AG10803 (cell line): ENCODE measurements around the gene TNFRSF4.

ENCODE experiments used
- DNase-seq: peaks from one replicate; pipeline ENCODE4 v3.0.0; 2010; ENCODE audit warnings: low read depth
- H3K4me3 ChIP-seq: 2 replicates; pipeline ENCODE4 v1.5.1; 2011; ENCODE audit warnings: mild to moderate bottlenecking, low read length, control low read depth
- TF ChIP-seq, protein P1 (sequence below): conservative IDR thresholded peaks from 2 replicates; pipeline ENCODE4 v1.5.1; 2011; ENCODE audit warnings: mild to moderate bottlenecking, low read length, control low read depth, inconsistent platforms

The TNFRSF4 gene

DNA sequence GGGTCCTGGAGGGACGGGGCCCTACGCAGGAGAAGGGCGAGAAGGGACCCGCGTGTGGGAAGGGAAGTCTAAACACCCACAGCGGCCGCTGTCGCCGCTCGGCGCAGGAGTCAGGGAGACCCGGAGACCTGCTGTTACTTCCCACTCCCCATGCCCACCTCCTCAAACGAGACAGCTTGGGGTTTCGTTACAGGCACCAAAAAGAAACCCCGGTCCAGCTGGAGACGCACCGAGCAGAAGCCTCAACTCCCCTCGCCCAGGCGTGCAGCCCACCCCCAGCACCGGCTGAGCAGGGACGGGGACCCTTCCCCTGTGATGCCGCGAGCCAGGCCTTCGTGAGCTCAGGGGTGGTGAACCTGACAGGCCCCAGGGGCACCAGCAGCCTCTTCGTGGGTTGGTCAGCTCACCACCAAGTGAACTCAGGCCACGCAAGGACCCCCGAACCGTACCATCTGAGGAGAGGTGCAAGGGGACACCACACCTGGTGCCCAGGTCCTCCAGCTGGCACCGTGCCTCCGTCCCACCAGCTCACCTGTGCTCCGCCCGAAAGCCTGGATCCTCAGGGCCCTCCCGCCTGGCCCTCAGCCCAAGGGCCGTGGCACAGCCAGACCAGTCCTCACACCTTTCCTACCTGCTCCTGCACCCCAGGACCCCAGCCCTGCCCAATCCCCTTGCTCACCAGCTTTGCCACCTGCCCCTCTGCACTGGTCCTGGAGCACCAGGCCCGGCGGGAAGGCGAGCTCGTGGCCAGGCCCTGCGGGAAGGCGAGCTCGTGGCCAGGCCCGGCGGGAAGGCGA is 12.8 kb upstream of the TNFRSF4 start:
- TF ChIP-seq, protein P1, sequence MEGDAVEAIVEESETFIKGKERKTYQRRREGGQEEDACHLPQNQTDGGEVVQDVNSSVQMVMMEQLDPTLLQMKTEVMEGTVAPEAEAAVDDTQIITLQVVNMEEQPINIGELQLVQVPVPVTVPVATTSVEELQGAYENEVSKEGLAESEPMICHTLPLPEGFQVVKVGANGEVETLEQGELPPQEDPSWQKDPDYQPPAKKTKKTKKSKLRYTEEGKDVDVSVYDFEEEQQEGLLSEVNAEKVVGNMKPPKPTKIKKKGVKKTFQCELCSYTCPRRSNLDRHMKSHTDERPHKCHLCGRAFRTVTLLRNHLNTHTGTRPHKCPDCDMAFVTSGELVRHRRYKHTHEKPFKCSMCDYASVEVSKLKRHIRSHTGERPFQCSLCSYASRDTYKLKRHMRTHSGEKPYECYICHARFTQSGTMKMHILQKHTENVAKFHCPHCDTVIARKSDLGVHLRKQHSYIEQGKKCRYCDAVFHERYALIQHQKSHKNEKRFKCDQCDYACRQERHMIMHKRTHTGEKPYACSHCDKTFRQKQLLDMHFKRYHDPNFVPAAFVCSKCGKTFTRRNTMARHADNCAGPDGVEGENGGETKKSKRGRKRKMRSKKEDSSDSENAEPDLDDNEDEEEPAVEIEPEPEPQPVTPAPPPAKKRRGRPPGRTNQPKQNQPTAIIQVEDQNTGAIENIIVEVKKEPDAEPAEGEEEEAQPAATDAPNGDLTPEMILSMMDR = no peak
- no peak for DNase-seq
- H3K4me3 ChIP-seq = no peak overlapping the region

DNA sequence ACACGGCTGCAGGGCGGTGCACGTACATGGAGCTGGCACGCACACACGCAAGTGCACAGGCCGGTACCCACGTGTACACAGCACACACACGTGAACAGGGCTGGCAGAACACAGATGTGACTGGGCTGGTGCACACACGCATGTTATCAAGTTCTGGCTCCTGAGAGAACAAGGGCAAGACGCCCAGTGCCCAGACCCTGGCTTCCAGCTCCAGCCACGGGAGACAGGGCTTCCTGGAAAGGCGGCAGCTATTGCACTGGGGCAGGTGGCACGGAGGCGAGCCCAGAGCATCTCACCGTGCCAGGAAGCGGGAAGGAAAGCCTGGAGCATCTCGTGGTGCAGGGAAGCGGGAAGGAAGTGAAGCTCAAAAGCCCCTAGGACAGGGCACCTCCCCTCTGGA is 12.0 kb upstream of the TNFRSF4 start:
- DNase-seq = no peak
- H3K4me3 ChIP-seq = no peak overlapping the region
- TF ChIP-seq, protein P1 = no peak

DNA sequence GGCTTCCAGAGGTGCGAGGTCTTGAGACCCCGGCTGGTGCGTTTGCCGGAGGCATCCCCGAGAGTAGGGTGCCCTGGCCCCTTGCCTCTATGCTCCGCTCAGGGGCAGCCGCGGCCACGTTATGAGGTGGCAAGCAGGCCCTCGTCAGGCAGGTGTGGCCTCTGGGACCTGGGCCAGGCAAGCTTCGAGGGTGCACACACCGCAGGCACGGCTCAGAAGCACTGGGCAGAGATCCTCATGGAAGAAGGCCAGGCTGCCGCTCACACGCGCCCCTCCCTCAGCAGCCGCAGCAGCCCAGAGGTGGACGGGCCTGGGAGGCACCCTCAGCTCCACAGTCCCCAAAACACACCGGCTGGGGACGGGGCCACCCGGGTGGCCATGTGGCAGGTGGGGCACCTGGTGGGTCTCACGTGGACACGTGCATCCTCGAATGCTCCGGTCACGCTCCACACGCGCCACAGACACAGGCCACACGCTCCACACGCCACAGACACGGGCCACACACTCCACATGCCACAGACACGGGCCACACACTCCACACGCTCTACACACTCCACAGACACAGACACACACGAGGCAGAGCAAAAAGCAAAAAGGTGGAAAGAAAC is 11.4 kb upstream of the TNFRSF4 start:
- TF ChIP-seq, protein P1 = no peak
- no peak overlapping the region for H3K4me3 ChIP-seq
- DNase-seq = no peak

DNA sequence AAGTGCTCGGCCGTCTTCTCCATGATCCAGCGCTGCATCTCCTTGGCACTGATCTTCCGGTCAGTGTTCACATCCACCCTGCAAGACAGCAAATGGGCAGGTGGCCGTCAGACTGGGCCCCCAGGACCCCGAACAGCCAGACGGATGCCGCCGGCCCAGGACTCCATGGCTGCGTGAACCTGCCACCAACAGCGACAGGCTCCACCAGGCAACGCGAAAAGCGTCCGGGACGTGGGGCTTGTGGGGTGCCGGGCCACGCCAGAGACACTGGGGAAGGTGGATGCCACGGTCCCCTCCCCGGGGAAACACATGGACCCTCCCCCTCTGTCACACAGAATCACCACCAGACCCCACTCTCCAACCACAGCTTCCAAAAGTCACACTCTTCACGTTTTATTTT is 9.9 kb upstream of the TNFRSF4 start:
- H3K4me3 ChIP-seq = no peak overlapping the region
- DNase-seq = no peak
- TF ChIP-seq, protein P1 = no peak

DNA sequence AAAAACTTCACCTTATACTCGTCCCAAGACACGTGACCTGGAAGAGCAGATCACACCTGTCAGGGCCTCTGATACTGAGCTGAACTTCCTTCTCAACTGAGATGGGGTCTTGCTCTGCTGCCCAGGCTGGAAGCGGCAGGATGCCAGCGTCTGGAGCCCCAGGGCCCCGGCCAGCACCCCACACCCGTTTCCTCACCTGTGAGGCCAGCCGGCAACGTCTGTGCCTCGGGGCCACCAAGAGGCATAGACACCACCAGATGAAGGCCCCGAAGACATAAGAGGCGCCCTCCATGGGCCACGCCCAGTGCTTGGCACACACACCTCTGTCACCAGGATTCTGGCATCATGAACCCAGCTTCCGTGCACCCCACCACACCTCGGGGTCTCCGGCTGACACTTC is 9.4 kb upstream of the TNFRSF4 start:
- TF ChIP-seq, protein P1 = no peak
- DNase-seq = no peak
- H3K4me3 ChIP-seq = no peak overlapping the region

DNA sequence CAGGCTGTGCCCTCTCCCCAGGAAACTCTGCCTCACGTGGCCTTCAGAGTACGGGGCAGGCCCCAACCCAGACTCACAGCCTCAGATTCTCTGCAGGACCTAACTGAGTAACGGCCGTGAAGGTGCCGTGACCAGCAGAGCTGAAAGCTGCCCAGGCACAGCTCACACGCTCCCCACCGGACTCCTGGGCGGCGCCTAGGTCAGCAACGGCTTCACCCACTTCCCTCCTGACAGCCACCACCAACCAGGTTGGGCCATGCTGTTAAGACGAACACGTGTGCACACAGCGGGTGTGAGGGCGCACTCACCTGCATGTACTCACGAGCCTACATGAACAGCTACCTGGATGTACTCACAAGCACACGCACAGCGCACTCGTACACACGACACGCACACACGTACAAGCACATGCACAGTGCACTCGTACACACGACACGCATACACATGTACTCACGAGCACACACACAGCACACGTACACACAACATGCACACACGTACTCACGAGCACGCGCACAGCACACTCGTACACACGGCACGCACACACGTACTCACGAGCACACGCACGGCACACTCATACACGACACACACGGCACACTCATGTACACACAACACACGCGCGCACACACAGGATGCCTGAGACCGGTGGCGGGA is 8.7 kb upstream of the TNFRSF4 start:
- TF ChIP-seq, protein P1 = no peak
- no peak overlapping the region for H3K4me3 ChIP-seq
- DNase-seq = no peak
